Mucosa of stomach (tissue), 1 donor: Measurements from ENCODE around the gene MNT.

ENCODE experiments used
- H3K27me3 ChIP-seq: one replicate; pipeline ENCODE4 v1.7.0; 2013; ENCODE audit warnings: mild to moderate bottlenecking, low read length; ENCODE audit not compliant: control insufficient read depth, insufficient read depth
- H3K36me3 ChIP-seq: one replicate; pipeline ENCODE4 v1.7.0; 2013; ENCODE audit warnings: low read length; ENCODE audit not compliant: control insufficient read depth, insufficient read depth
- H3K4me1 ChIP-seq: one replicate; pipeline ENCODE4 v1.7.0; 2013; ENCODE audit warnings: mild to moderate bottlenecking, low read length; ENCODE audit not compliant: control insufficient read depth, insufficient read depth
- H3K4me3 ChIP-seq: one replicate; pipeline ENCODE4 v1.7.0; 2013; ENCODE audit warnings: low read length
- H3K9ac ChIP-seq: one replicate; pipeline ENCODE4 v1.7.0; 2013; ENCODE audit warnings: mild to moderate bottlenecking, low read length, moderate library complexity
- H3K9me3 ChIP-seq: one replicate; pipeline ENCODE4 v1.7.0; 2013; ENCODE audit warnings: mild to moderate bottlenecking, low read length, moderate library complexity; ENCODE audit not compliant: control insufficient read depth
- donor health status: Pancreatic carcinoma.

Gene MNT

GRCh38 chr17:2392252-2393173 lies 8.3 kb downstream of the MNT start:
- Histone ChIP-seq H3K9me3 (no peaks in the 10 kb centered on the region), H3K27me3 (no peaks in the 10 kb centered on the region), H3K4me1 (peaks cover 56% of the 10 kb centered on the region), H3K36me3 (no peaks in the 10 kb centered on the region), H3K4me3 (peak overlapping the region; percentile 74), H3K9ac (peak overlapping the region; percentile 89)

DNA sequence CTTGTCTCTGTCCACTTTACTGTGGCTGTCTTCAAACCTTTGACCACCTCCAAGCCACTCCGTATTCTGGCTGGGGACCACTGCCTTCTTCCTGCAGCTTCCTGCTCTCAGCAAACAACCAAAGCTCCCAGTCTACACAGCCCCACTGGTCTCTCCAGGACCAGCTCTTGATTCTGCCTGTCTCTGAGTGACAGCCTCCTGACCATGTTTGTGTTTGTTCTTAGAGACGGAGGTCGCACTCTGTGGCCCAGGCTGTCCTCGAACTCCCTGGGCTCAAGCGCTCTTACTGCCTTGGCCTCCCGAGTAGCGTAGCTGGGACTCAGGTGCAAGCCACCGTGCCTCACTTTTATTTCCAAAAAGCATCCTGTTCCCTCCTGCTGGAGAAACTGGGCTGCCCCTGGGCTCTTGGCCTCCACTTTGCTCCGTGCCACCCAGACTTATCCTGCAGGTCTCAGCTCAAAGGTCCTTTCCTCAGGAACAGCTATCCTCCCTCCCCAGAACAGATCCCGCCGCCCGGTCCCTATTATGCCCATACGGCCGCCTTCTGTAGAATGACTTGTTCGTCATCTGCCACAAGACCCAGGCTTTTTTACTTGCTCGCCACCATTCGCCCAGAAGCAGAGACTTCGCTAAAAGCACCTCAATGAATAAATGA lies 9.1 kb downstream of the MNT start:
- no peaks in the 10 kb centered on the region for H3K36me3 ChIP-seq
- no peak overlapping the region for H3K4me3 ChIP-seq
- H3K4me1 ChIP-seq, result peaks cover 48% of the 10 kb centered on the region

DNA sequence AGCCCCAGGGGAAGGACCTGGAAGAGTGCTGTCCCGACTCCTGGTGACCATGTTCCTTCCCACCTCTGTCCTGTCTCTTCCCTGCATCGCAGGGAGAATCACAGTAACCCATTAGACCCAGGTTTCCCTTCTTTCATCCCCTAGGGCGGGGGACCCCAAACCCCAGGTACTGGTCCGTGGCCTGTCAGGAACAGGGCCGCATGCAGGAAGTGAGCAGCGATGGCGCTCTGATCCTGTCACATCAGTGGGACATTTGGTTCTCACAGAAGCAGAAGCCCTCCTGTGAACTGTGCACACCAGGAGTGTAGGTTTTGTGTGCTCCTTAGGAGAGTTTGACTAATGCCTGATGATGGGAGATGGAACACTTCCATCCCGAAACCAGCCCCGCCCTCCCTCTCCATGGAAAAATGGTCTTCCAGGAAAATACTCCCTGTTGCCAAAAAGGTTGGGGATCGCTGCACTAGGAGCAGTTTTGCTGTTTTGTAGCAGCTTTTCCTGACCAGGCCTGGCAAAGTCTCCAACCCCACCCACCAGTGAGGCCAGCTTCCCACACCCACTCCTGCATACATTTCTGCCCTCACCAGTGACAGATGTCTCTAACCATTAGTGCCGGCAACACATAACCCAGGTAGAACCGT lies 10.5 kb downstream of the MNT start:
- no peaks in the 10 kb centered on the region for H3K9me3 ChIP-seq
- peak overlapping the region; percentile 17 for H3K9ac ChIP-seq
- H3K27me3 ChIP-seq, result no peaks in the 10 kb centered on the region
- H3K36me3 ChIP-seq, result no peaks in the 10 kb centered on the region
- H3K4me1 ChIP-seq, result peaks cover 44% of the 10 kb centered on the region
- no peak overlapping the region for H3K4me3 ChIP-seq

More for the DNA sequence above, 9.1 kb downstream of the MNT start:
- H3K9me3 ChIP-seq, result no peaks in the 10 kb centered on the region
- no peaks in the 10 kb centered on the region for H3K27me3 ChIP-seq
- H3K9ac ChIP-seq, result peak overlapping the region; percentile 2

- no peaks in the 10 kb centered on the region for H3K27me3 ChIP-seq
- no peak overlapping the region for H3K4me3 ChIP-seq
- no peaks in the 10 kb centered on the region for H3K36me3 ChIP-seq
- H3K9ac ChIP-seq, result no peak overlapping the region
- peaks cover 32% of the 10 kb centered on the region for H3K4me1 ChIP-seq
- no peaks in the 10 kb centered on the region for H3K9me3 ChIP-seq
Measured at GRCh38 chr17:2388683-2389055, 12.2 kb downstream of the MNT start.

GRCh38 chr17:2388020-2388682 lies 12.7 kb downstream of the MNT start:
- Histone ChIP-seq H3K4me1 (peaks cover 32% of the 10 kb centered on the region), H3K4me3 (no peak overlapping the region), H3K9ac (no peak overlapping the region), H3K36me3 (no peaks in the 10 kb centered on the region), H3K27me3 (no peaks in the 10 kb centered on the region), H3K9me3 (no peaks in the 10 kb centered on the region)

- H3K4me1 ChIP-seq, result peaks cover 32% of the 10 kb centered on the region
- no peak overlapping the region for H3K9ac ChIP-seq
- no peaks in the 10 kb centered on the region for H3K9me3 ChIP-seq
- H3K27me3 ChIP-seq, result no peaks in the 10 kb centered on the region
- no peaks in the 10 kb centered on the region for H3K36me3 ChIP-seq
- no peak overlapping the region for H3K4me3 ChIP-seq
Measured at GRCh38 chr17:2387086-2388019, 13.5 kb downstream of the MNT start.

DNA sequence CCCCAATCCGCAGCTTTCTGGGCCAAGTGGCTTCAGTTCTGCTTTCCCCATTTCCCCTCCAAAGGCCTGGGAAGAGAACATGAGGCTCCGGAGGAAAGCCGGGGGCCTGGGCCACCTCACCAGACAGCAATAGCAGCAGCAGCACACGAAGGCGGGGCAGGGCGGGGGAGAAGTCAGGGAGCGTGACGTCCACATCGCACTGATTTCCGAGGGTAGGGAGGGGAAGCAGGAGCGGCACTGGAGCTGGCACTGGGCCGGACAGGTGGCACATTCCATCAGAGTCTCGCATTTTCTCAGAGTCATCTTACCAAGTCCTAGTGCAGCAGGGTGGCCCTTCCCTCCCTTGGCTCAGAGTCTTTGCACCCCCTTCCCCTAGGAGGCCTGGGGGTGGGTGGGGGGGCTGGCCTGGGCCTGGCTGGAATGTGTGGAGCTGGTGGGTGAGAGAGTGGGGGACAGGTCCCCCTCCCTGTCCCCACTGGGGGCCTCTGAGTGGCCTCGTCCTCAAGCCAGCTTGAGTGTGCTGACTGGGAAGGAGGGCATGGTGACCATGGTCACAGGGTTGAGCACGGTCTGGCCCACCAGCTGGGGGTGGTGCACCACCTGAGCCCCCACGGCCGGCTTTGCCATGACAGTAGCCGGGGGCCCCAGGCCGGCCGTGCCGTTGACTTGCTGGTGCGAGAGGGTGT lies 14.3 kb downstream of the MNT start:
- no peaks in the 10 kb centered on the region for H3K9me3 ChIP-seq
- peak overlapping the region; percentile 43 for H3K9ac ChIP-seq
- H3K27me3 ChIP-seq, result no peaks in the 10 kb centered on the region
- H3K4me3 ChIP-seq, result no peak overlapping the region
- no peaks in the 10 kb centered on the region for H3K36me3 ChIP-seq
- H3K4me1 ChIP-seq, result peaks cover 24% of the 10 kb centered on the region

DNA sequence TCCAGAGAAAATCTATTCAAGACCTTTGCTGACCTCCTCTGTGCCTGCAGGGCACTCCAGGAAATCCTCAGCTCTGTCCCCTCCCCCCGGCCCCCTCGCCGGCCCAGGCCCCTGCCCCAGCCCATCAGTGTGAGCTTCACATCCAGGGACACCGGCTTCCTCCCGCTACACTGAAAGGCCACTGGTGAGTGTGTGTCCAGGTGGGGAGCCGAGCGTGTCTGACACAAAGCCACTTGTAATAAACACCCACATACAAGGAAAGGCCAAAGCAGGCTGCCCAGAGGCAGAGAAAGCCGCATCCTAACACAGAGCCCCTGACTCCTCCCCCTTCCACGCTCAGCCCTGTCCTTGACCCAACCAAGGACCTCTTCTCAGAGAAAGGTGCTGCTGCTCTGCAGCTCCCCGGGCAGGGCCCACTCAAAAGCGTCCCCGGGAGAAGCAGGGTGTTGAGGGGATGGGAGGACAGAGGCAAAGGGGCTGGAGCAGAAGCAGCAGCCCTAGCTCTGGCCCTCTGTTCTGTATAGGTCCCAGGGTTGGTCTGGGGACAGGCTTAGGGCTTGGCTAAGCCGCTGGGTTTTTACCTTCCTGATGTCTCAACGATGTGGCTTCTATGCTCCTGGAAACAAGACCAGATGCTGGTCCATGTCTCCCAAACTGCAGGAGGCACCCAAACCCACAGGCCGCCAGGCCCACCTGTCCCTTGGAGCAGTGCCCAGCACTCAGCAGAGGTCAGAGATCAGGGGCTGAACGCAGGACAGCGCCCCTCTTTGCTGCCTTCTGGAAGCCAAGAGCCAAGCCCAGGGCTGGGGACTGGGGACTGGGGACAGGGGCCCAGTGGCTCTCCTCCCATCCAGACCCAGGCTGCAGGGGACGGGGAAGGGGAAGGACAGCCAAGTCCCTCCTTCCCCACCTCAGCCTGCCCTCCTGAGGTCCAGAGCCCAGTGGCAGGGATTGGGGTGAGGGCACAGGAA lies 15.3 kb downstream of the MNT start:
- no peaks in the 10 kb centered on the region for H3K27me3 ChIP-seq
- no peaks in the 10 kb centered on the region for H3K9me3 ChIP-seq
- no peak overlapping the region for H3K4me3 ChIP-seq
- no peaks in the 10 kb centered on the region for H3K36me3 ChIP-seq
- H3K4me1 ChIP-seq, result peaks cover 14% of the 10 kb centered on the region
- peak overlapping the region; percentile 43 for H3K9ac ChIP-seq

GRCh38 chr17:2384439-2385127 lies 16.3 kb downstream of the MNT start:
- Histone ChIP-seq H3K27me3 (no peaks in the 10 kb centered on the region), H3K4me3 (no peak overlapping the region), H3K36me3 (no peaks in the 10 kb centered on the region), H3K9me3 (no peaks in the 10 kb centered on the region), H3K9ac (no peak overlapping the region), H3K4me1 (peaks cover 11% of the 10 kb centered on the region)
